ENCODE data around the gene ENTHD1.
A peak's percentile ranks its signal among the peaks of the same experiment; 100 is the strongest.

ENTHD1 gene, protein sequence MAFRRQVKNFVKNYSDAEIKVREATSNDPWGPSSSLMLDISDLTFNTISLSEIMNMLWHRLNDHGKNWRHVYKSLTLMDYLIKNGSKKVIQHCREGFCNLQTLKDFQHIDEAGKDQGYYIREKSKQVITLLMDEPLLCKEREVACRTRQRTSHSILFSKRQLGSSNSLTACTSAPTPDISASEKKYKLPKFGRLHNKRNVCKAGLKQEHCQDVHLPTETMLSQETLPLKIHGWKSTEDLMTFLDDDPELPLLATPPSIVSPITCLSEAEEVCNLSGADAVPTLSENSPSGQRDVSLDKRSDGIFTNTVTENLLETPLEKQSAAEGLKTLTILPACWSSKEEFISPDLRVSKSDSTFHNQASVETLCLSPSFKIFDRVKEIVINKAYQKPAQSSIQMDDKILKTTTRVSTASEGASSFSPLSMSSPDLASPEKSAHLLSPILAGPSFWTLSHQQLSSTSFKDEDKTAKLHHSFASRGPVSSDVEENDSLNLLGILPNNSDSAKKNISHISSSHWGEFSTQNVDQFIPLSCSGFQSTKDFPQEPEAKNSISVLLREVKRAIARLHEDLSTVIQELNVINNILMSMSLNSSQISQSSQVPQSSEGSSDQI

DNA sequence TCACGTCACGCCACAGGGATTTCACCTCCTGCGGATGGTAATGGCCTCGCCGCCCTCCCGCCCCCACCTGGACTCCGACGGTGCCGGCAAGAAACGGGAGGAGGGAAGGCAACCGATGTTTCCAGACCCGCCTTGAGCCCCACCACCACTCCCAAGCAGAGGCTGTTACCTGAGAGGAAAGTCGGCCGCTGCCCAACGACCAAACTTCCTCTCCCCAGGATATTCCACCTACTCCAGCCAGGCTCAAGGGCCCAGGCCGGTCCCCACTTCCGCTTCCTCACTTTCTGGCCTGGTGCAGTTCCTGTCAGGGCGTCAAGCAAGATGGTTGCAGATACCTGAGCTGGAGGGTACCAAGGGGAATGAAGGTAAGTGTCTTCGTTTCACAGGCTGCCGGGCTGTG is at the start of gene ENTHD1:
TSS of gene ENTHD1 (minus strand) at position 235 of the 400 bp plus-strand sequence. CDS start 6,012 bp downstream, outside the sequence.
- DNase-seq: no peak

GRCh38 chr22:39943337-39943736 is 49.8 kb upstream of the ENTHD1 start:
- no peak for DNase-seq

DNA sequence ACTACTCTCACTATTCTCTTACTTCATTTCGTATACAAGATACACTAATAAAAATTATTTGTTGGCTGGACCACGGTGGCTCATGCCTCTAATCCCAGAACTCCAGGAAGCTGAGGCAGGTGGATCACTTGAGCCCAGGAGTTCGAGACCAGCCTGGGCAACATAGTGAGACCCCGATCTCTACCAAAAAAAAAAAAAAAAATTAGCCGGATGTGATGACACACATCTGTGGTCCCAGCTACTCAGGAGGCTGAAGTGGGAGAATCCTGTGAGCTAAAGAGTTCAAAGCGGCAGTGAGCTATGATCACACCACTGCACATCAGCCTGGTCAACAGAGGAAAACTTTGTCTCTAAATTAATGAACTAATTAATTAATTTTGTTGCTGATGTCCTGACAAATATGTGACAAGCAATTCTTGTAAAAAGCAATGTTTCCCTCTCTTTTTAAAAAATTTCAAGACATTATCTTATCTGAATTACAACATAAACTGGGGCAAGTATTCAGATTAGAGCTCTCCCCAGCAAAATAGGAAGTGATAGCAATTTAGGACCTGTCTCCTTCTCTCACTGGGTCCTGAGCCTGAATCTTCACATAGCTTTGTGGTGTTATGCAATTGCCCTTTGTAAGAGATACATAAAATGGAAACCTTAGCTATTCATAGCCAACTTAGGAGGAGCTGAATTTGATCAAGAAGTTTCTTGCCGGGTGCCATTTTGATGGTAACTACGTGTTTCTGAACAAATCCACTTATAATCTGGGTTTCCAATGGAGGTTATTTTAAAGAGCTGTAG is 49.1 kb upstream of the ENTHD1 start:
- DNase-seq: no peak

DNA sequence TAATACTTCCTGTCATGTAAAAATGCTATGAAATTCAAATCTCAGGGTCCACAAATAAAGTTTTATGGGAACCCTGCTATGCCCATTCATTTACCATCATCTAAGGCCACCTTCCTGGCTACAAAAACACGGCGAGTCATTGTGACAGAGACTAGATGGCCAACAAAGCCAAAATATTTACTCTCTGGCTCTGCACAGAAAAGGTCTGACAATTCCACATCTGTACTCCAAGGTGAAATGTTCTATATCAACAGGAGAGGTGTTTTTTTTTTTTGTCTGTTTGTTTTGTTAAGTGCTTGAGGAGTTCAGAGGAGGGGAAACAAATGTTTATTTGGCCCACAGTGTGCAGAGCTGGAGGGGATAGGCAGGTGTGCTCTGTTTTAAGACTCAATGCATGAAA is 48.0 kb upstream of the ENTHD1 start:
- peak; percentile 68 for DNase-seq

GRCh38 chr22:39940757-39941305 is 47.3 kb upstream of the ENTHD1 start:
- no peak for DNase-seq

DNA sequence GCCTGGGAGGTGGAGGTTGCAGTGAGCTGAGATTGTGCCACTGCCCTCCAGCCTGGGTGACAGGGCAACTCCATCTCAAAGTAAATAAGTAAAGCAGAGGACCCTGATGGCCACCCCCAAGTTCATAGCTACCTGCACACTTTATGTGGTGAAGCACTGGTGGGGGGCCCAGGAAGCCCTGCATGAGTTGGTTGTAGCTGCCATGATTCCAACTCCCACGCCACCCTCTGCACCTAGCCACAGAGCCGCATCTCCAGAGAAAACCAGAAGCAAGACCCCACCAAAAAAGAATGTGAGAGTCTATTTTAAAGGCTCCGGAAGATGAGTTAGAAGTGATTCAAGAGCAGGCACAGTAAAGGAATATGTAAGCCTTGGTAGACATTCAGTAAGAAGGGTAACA is 46.3 kb upstream of the ENTHD1 start:
- no peak for DNase-seq

DNA sequence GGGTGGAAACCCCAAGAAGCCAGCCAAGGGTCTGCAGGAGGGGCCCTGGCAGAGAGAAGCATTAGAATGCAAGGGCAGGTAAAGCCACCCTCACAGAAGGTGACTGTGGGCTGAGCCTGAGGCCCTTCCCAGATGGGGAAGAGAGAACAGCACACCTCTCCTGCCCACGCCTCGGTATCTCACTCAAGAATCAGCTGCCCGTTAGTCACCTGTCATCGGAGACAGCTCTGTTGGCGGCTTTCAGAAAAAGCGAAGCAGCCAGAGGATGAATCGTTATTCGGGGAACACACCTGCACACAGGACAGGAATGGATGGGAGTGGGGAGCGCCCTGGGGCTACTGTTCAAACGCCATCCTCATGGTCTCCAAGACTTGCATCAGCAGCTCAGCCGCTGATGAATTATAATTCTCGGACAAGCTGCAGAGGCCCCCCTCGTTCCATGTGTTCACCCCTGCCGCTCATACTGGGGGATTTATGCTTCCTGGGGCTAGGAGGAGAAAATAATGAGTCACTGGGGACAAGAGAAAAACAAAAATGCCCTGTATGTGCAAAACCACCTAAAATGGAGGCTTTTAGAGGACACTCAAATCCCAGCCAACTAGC is 45.0 kb upstream of the ENTHD1 start:
- DNase-seq: no peak

DNA sequence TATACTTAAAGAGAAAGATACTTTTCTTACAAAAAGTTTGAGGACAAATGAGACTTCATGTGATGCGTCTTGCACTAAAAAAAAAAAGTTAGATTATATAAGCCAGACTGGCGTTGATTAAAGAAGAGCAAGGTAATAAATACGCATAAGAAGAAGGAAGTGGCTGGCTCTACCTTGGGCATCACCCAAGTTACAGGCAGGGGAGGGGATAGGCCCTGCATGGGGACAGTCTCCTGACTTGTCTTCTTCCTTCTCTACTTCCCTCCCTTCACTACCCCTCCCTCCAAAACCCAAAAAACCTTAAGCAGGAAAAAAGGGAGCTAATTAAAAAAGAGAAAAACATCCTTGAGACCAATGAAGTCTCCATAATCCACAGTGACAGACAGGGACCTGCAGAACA is 44.3 kb upstream of the ENTHD1 start:
- DNase-seq: no peak

DNA sequence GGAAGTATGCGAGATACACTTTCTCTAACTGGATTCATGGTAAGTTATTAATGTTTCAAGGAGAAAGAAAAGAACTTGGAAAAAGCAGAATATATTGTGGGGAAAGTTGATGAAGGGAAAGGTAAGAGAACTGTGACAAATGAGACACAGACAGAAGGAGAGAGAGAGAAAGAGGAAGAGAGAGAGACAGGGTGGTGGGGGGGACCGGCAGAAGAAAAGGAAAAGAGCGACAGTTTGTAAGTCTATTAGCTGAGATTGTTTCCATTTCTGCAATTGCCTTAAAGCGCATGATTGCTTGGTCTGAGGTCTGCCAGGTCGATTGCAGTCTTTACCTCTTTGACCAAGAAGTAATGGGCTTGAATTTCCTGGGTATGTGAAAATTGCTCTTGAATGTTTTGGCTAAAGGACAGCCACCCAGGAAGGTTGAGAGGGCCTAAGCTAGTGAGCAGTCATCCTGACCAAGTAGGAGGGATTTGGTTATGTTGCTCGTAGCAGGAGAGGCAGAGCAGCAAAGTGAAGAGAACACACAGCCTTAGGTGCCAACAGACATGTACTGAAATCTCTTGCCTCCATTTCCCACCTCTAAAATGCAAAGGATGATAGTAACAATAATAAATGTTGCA is 43.1 kb upstream of the ENTHD1 start:
- no peak for DNase-seq

- no peak for DNase-seq
Observed at GRCh38 chr22:39935612-39936011, 42.1 kb upstream of the ENTHD1 start.

DNA sequence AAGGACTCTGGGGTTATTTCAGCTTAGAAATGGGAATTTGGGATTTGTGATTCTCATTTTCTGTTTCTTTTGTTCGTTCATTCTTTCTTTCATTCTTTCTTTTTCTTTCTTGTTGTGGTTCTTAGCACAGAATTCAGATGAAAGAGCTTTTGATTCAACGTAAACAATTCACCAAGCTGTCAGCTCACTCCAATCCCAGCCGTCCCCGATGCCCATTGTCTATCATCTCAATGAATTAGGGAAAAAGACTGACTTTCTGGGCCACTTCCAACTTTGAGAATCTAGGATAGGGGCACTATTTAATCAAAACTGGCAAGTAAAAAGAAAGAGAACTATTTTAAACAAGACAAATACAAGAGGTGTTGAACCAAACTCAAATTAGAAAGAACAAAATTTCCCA is 41.6 kb upstream of the ENTHD1 start:
- DNase-seq: no peak

- DNase-seq: no peak
Observed at GRCh38 chr22:39933741-39934140, 40.2 kb upstream of the ENTHD1 start.

GRCh38 chr22:39932918-39933649 is 39.5 kb upstream of the ENTHD1 start:
- DNase-seq: no peak

DNA sequence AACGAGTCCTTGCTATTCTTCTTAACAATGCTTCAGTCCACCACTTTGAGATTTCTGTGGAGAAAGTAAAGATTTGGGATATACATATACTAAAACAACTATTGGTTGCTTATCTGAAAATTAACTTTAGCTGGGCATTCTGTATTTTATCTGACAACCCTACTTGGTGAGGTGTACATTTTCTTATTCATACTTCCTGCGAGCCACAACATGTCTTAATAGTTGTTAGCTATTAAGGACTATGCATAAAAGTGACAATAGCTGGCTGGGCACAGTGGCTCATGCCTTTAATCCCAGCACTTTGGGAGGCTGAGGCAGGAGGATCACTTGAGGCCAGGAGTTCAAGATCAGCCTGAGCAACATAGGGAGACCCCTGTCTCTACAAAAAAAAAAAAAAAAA is 38.6 kb upstream of the ENTHD1 start:
- DNase-seq: no peak

- DNase-seq: no peak
Observed at GRCh38 chr22:39931251-39931650, 37.7 kb upstream of the ENTHD1 start.

GRCh38 chr22:39928536-39929520 is 35.3 kb upstream of the ENTHD1 start:
- no peak for DNase-seq

DNA sequence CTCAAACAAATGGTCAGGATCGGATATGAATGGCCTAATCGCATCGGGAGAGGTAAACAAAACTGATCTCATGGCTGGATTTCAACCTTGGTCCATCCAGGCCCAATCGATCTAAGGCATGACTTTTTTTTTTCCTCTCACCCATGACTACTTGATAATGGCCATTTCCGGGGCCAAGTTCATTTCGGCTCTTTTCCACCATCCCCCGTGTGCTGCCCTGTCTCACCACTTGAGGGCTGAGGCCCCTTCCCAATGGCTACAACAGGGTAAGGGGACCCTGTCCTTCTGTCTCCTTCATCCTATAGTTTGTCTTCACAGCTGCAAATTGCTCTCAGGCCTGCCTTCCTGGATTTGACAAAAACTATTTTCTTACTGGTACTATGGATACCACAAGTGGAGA is 34.0 kb upstream of the ENTHD1 start:
- DNase-seq: no peak

- no peak for DNase-seq
Observed at GRCh38 chr22:39926753-39927152, 33.2 kb upstream of the ENTHD1 start.

- DNase-seq: no peak
Observed at GRCh38 chr22:39925909-39926679, 32.5 kb upstream of the ENTHD1 start.

DNA sequence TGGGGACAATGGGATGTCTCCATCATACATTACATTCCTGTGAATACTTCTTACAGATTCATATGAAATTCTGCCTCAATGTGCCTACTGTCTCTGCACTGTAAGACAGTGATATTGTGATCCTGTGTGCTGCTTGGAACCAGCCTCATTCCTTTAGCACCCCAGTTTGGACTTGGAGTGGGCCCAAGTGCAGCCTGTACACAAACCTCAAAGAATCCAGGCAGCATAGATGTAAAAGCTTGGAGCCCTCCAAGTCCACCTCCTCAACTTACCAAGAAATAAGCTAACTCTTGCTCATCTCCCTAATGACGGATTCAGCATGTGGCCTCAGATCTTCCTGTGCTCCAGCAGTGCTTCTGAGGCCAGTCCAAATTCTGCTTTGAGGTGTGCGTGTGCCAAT is 31.7 kb upstream of the ENTHD1 start:
- DNase-seq: no peak

Measured in NCI-H1048 (cell line).